ENCODE measurements around the gene CDT1. TPM values are rescaled to one million over a fixed set of nuclear protein-coding genes. Genes with fewer than 3 reads are reported as not detected.

The CDT1 gene
- total and polyA plus RNA-seq, 2 experiments from 2014 or later: 5.9 to 11.3 TPM

DNA sequence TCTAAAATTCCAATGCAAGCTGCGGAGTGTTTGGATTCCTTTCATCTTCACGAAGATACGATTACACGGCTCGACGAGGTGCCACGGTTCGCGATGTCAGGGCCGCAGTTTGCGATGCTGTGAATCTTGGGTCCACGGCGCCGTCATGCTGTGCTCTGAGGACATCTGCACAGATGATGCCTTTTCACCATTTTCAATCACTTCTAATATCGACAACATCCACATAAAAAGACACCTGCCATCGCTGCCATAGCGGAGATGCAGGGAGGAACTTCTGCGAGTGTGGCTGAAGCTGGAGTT lies 14.9 kb downstream of the CDT1 start:
- H3K4me3 ChIP-seq: no peak overlapping the region
- no peaks in the 10 kb centered on the region for H3K9me3 ChIP-seq (ENCODE audit: low read depth)
- no peaks in the 10 kb centered on the region for H3K36me3 ChIP-seq (ENCODE audit: low read depth)
- H2AFZ ChIP-seq: no peak overlapping the region
- H3K4me2 ChIP-seq (ENCODE audit: unreplicated experiment): no peak overlapping the region
- H3K27ac ChIP-seq: no peak overlapping the region
- H3K27me3 ChIP-seq (replicated peaks; ENCODE audit: insufficient read depth): no peaks in the 10 kb centered on the region
- no peaks in the 10 kb centered on the region for H4K20me1 ChIP-seq (ENCODE audit: insufficient read depth)
- in situ Hi-C loops (cut with MboI): no loop called here
- no peaks in the 10 kb centered on the region for H3K9me2 ChIP-seq (ENCODE audit: insufficient read depth)
- TF ChIP-seq EZH2 (IDR thresholded peaks at IDR 0.05; ENCODE audit: insufficient read depth, poor library complexity, severe bottlenecking): no peak
- no peak for TF ChIP-seq EZH2phosphoT487 (IDR thresholded peaks at IDR 0.05; ENCODE audit: insufficient read depth, low read depth)
- H3F3A ChIP-seq (ENCODE audit: insufficient read depth): no peaks in the 10 kb centered on the region
- WGBS, 2 experiments (ENCODE audit: low coverage in 1 of 2, low lambda C conversion rate in 2 of 2, missing lambda C conversion rate in 2 of 2): 87 to 90% methylated on average over 18 of the region's 18 CpGs
- no peaks in the 10 kb centered on the region for H3K4me1 ChIP-seq (ENCODE audit: insufficient read depth)
- no peaks in the 10 kb centered on the region for H3K79me2 ChIP-seq (ENCODE audit: insufficient read depth)
- no peak overlapping the region for H3K9ac ChIP-seq
- no peak for DNase-seq

DNA sequence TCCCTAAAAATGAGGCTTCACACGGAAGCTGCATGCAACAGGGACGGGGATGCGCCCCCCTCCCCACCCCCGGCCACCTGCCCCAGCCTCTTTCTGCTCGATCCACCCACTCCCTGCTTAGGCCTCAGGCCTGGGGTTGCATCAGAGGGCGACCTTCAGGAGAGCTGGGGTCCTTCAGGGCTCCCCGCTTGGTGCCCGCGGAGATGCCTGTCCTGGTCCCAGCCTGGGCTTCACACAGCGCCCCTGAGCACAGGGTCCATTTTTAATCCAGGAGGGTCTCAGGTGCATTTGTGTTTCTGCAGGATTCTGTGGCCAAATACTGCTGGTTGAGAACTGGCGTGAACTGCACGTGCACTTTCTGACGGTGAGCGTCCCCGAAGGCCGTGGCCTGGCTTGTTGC lies 15.5 kb downstream of the CDT1 start:
- no peaks in the 10 kb centered on the region for H4K20me1 ChIP-seq (ENCODE audit: insufficient read depth)
- H3F3A ChIP-seq (ENCODE audit: insufficient read depth): no peaks in the 10 kb centered on the region
- H3K4me3 ChIP-seq: no peak overlapping the region
- no peak overlapping the region for H3K9ac ChIP-seq
- H3K4me1 ChIP-seq (ENCODE audit: insufficient read depth): no peaks in the 10 kb centered on the region
- H3K36me3 ChIP-seq (ENCODE audit: low read depth): no peaks in the 10 kb centered on the region
- no peak for DNase-seq
- no peaks in the 10 kb centered on the region for H3K27me3 ChIP-seq (replicated peaks; ENCODE audit: insufficient read depth)
- no peaks in the 10 kb centered on the region for H3K9me3 ChIP-seq (ENCODE audit: low read depth)
- no peak overlapping the region for H2AFZ ChIP-seq
- no peak overlapping the region for H3K4me2 ChIP-seq (ENCODE audit: unreplicated experiment)
- H3K9me2 ChIP-seq (ENCODE audit: insufficient read depth): no peaks in the 10 kb centered on the region
- WGBS, 2 experiments (ENCODE audit: low coverage in 1 of 2, low lambda C conversion rate in 2 of 2, missing lambda C conversion rate in 2 of 2): 83 to 93% methylated on average over 11 to 16 of the region's 16 CpGs
- H3K27ac ChIP-seq: no peak overlapping the region
- TF ChIP-seq EZH2phosphoT487 (IDR thresholded peaks at IDR 0.05; ENCODE audit: insufficient read depth, low read depth): no peak
- no peak for TF ChIP-seq EZH2 (IDR thresholded peaks at IDR 0.05; ENCODE audit: insufficient read depth, poor library complexity, severe bottlenecking)
- H3K79me2 ChIP-seq (ENCODE audit: insufficient read depth): no peaks in the 10 kb centered on the region
- in situ Hi-C loops (cut with MboI): no loop called here

DNA sequence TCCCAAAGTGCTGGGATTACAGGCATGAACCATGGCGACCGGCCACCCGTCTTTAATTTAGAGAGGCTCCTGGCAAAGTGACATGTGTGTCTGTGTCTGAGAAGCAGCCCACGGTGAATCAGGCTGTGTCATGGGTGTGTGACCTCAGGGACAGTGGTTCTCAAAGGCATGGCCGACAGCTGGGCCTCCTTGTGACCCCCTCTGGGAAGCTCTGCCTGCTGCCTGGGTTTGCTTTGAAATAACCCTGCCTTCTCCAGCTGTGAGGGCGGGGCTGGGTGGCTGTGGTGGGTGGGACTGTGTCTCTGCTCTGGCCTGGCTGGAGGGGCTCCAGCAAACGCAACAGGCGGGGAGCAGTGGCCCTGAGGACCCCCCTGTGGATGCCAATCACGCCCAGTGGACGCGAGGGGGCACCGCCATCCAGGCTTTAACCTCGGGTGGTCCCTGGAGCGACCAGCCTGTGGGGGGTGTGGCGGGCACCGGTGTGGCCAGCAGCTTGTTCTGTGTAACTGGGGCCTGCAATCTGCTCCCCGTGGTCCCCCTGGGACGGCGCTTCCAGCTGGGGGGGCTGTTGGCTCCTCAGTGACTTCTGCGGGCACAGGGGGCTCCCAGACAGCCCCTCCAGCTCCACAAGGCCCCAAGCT lies 16.9 kb downstream of the CDT1 start:
- no peak overlapping the region for H3K27ac ChIP-seq
- WGBS, 2 experiments (ENCODE audit: low coverage in 1 of 2, low lambda C conversion rate in 2 of 2, missing lambda C conversion rate in 2 of 2): 78 to 84% methylated on average over 18 to 19 of the region's 20 CpGs
- H4K20me1 ChIP-seq (ENCODE audit: insufficient read depth): no peaks in the 10 kb centered on the region
- H3K4me3 ChIP-seq: no peak overlapping the region
- TF ChIP-seq EZH2phosphoT487 (IDR thresholded peaks at IDR 0.05; ENCODE audit: insufficient read depth, low read depth) (no peak), EZH2 (IDR thresholded peaks at IDR 0.05; ENCODE audit: insufficient read depth, poor library complexity, severe bottlenecking) (no peak)
- in situ Hi-C loops (cut with MboI): no loop called here
- H3K36me3 ChIP-seq (ENCODE audit: low read depth): no peaks in the 10 kb centered on the region
- H3K79me2 ChIP-seq (ENCODE audit: insufficient read depth): no peaks in the 10 kb centered on the region
- no peak overlapping the region for H3K4me2 ChIP-seq (ENCODE audit: unreplicated experiment)
- H3K4me1 ChIP-seq (ENCODE audit: insufficient read depth): no peaks in the 10 kb centered on the region
- H3K9ac ChIP-seq: no peak overlapping the region
- no peak for DNase-seq
- H3K9me3 ChIP-seq (ENCODE audit: low read depth): no peaks in the 10 kb centered on the region
- no peaks in the 10 kb centered on the region for H3K9me2 ChIP-seq (ENCODE audit: insufficient read depth)
- H3K27me3 ChIP-seq (replicated peaks; ENCODE audit: insufficient read depth): no peaks in the 10 kb centered on the region
- no peaks in the 10 kb centered on the region for H3F3A ChIP-seq (ENCODE audit: insufficient read depth)
- H2AFZ ChIP-seq: no peak overlapping the region

DNA sequence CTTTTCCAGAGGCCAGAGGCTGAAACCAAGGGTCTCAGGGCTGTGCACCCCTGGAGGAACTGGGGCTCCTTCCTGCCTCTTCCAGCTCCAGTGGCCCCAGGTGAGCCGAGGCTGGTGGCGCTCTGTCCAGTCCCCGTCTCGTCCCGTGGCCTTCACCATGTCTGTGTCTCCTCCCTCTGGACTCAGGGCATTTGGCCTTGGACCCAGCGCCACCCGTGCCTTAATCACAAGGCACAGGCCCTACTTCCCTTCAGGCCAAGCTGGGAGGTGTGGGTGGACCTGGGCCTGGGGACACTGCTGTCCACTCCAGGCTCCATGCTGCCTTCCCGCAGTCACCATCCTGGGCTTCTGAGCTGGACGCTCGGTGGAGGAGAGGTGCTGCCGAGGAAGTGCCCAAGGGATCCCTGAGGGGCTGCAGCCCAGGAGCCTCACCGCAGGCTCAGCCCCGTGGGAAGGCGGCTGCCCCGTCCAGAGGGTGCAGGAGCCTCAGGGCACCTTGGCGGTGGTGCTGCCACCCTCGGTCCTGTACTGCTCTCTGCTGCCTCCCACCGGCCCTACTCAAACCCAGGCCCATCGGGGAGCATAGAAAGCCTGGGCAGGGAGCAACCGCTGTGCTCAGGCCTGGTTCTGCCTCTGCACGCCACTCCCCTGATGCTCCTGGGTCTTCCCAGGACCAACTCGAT lies 17.7 kb downstream of the CDT1 start:
- DNase-seq: no peak
- no peaks in the 10 kb centered on the region for H3K4me1 ChIP-seq (ENCODE audit: insufficient read depth)
- in situ Hi-C loops (cut with MboI): no loop called here
- H3K4me3 ChIP-seq: no peak overlapping the region
- no peaks in the 10 kb centered on the region for H3F3A ChIP-seq (ENCODE audit: insufficient read depth)
- no peak overlapping the region for H3K4me2 ChIP-seq (ENCODE audit: unreplicated experiment)
- 87 to 92% methylated on average over 17 to 21 of the region's 22 CpGs for WGBS, 2 experiments (ENCODE audit: low coverage in 1 of 2, low lambda C conversion rate in 2 of 2, missing lambda C conversion rate in 2 of 2)
- no peaks in the 10 kb centered on the region for H4K20me1 ChIP-seq (ENCODE audit: insufficient read depth)
- H3K9me2 ChIP-seq (ENCODE audit: insufficient read depth): no peaks in the 10 kb centered on the region
- no peak for TF ChIP-seq EZH2 (IDR thresholded peaks at IDR 0.05; ENCODE audit: insufficient read depth, poor library complexity, severe bottlenecking)
- no peak overlapping the region for H3K9ac ChIP-seq
- H2AFZ ChIP-seq: no peak overlapping the region
- H3K27me3 ChIP-seq (replicated peaks; ENCODE audit: insufficient read depth): no peaks in the 10 kb centered on the region
- no peaks in the 10 kb centered on the region for H3K36me3 ChIP-seq (ENCODE audit: low read depth)
- no peaks in the 10 kb centered on the region for H3K9me3 ChIP-seq (ENCODE audit: low read depth)
- H3K27ac ChIP-seq: no peak overlapping the region
- no peaks in the 10 kb centered on the region for H3K79me2 ChIP-seq (ENCODE audit: insufficient read depth)
